Pulmonary artery endothelial cell (primary cell): ENCODE measurements around the gene CLCN7. TPM values are rescaled to one million over a fixed set of nuclear protein-coding genes. Genes with fewer than 3 reads are reported as not detected.

Experiments
- DNase-seq: peaks from one replicate; pipeline ENCODE4 v3.0.0-alpha.2; 2011; ENCODE audit warnings: low read depth, low spot score
- total RNA-seq: library from RNA; depleted of rRNA; stranded (reverse); fragments of >200 nt; gene quantifications from 2 replicates; pipeline ENCODE4 v1.2.3, GENCODE V29; 2014

The CLCN7 gene
- total RNA-seq, 1 donor from 2014 or later: 48.3 TPM

- DNase-seq: no peak
Measured at GRCh38 chr16:1503110-1503955, 28.5 kb upstream of the CLCN7 start.

DNA sequence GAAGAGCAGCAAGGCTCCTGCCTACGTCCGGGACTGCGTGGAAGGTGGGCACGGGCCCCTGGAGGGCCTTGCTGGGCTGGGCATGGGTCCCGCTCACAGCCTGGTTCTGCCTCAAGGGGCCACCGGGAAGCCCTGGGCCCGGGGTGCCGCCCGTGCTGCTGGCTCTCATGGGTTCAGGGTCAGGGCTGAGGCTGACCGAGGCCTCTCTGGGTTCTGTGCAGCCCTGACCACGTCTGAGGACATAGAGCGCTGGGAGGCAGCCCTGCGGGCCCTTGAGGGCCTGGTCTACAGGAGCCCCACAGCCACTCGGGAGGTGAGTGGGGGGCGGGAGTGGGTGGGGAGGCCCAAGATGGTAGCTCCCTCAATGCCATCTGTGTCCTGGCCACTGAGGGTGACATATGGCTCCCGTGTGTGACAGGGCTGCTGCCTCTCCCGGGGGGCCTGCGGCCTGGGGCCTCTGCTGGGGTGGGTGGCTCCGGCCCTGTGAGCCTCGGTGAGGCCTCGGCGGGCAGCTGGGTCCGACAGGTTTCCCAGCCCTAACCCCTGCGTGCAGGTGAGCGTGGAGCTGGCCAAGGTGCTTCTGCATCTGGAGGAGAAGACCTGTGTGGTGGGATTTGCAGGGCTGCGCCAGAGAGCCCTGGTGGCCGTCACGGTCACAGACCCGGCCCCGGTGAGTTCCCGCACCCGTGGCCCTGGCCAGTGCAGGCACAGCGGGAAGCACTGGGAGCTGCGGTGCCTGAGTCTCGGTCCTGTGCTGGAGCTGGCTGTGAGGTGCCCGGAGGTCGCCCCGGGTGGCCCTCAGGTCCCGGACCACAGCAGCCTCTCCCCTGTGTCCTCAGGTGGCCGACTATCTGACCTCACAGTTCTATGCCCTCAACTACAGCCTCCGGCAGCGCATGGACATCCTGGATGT is 27.5 kb upstream of the CLCN7 start:
- DNase-seq: no peak

DNA sequence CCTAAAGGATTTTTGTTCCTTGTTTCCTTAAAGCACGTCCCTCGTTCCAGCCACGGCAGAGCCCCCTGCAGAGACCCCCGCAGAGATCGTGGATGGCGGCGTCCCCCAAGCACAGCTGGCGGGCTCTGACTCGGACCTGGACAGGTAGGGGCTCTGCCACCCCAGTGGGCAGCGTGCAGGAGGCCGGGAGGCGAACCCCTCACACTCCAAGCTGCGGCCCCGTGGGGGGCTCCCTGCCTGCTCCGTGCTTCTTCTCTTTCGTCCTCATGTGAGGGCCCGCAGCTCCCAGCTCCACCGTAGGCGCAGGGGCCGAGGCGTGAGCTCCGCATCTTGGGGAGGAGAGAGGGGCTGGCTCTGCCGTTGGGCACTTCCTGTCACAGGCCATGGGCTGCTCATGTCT is 26.8 kb upstream of the CLCN7 start:
- no peak for DNase-seq

GRCh38 chr16:1500465-1501150 is 25.8 kb upstream of the CLCN7 start:
- DNase-seq: no peak

- DNase-seq: no peak
Measured at GRCh38 chr16:1499756-1500464, 25.1 kb upstream of the CLCN7 start.

DNA sequence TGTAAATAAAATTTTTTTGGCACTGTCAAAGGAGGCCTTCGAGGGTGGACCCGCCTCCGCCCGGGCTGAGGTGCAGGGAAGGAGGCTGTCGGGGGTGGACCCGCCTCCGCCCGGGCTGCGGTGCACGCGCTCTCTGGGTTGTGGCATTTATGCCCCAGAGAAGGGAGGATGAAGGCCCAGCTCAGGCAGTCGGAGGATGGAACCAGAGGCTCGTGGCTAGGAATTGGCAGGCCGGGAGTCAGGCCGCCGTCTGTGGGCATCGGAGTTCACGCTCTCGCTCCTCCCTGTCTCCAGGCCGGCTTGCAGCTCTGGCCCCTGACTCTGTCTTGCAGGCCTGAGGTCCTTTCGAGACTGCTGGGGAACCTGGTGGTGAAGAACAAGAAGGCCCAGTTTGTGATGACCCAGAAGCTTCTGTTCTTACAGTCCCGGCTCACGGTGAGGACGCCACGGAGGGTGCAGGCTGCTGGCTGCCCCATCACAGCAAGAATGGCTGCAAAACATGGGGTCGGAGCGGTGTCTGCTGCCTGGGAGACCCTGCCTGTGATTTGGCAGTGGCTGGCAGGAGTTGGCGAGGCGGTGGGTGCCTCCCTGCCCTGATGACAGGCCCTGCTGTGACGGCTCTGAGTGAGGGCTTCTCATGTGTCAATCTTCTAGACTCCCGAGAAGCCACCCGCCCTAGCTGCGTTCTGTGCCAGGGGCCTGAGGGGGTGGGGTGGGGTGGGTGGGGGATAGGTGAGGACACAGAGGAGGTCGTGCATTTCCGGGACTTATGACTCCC is 24.3 kb upstream of the CLCN7 start:
- no peak for DNase-seq

GRCh38 chr16:1497014-1497598 is 22.3 kb upstream of the CLCN7 start:
- DNase-seq: no peak

DNA sequence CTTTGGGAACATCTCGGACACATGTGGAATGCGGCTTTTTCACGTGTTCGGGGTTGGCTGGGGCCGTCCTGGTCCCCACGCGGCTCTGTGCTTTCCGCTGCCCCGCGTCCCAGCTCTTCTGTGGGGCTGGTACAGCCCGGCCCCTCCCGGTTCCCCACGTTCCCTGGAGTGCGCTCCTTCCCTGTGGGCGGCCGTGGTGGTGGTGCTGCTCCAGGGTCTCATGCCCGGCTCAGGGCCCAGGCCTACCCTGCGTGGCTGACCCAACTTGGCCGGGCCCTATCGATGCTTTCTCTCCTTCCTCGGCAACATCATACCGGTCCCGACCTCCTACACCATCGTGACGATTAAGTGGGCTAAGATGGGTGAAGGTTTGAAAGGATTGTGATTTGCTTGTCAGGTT is 21.6 kb upstream of the CLCN7 start:
- DNase-seq: no peak

- DNase-seq: no peak
Measured at GRCh38 chr16:1495889-1496262, 21.0 kb upstream of the CLCN7 start.

DNA sequence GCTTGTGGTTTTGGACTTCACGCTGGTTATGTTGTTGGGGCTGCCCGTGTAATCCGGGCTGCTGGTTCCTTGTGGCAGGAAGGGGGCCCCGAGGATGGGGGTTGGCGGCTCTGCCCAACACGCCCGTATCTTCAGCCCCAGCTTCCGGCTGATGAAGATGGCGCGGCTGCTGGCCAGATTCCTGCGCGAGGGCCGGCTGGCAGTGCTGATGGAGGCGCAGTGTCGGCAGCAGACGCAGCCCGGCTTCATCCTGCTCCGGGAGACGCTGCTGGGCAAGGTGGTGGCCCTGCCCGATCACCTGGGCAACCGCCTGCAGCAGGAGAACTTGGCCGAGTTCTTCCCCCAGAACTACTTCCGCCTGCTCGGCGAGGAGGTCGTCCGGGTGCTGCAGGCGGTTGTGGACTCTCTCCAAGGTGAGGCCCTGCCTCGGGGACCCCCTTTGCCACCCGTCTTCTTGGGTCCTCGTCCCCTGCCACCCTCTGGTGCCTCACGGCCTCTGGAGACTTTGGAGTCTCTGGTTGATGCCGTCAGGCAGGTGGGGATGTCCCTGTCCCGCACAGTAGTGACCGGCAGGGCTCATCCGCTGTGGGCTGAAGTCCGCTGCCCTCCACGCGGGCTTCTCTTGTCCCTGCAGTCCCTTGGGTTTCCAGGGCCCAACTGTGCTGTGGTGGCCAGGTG is 20.5 kb upstream of the CLCN7 start:
- no peak for DNase-seq

- no peak for DNase-seq
Measured at GRCh38 chr16:1494711-1495110, 19.9 kb upstream of the CLCN7 start.

DNA sequence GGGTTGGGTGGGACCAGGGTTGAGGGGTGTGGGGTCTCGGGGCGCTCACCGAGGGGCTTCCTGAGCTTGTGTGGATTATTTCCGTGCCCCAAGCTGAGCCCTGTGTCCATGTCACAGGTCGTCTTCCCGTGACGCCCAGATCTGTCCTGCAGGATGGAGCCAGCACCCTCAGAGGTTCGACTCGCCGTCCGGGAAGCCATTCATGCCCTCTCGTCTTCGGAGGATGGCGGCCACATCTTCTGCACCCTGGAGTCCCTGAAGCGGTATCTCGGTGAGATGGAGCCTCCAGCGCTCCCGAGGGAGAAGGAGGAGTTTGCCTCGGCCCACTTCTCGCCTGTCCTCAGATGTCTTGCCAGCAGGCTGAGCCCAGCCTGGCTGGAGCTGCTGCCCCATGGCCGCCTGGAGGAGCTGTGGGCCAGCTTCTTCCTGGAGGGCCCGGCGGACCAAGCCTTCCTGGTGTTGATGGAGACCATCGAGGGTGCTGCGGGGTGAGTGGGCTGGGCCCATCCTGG is 19.4 kb upstream of the CLCN7 start:
- DNase-seq: peak; percentile 53

DNA sequence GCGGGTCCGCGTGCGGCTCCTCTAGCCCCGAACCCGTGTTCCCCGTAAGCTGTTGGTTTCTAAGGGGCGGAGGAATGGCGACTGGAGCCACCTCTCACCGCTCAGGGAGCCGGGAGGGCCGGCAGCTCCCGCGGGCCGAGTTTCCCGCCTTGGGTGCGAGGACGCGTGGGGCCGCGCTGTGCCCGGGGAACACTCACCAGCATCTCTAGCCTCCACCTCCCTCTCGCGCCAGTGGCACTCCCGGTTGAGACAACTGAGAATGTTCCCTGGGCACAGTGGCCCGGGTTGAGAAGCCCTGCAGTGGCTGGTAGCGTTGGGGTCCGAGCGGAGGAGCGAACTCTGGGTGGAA is 18.9 kb upstream of the CLCN7 start:
- no peak for DNase-seq

DNA sequence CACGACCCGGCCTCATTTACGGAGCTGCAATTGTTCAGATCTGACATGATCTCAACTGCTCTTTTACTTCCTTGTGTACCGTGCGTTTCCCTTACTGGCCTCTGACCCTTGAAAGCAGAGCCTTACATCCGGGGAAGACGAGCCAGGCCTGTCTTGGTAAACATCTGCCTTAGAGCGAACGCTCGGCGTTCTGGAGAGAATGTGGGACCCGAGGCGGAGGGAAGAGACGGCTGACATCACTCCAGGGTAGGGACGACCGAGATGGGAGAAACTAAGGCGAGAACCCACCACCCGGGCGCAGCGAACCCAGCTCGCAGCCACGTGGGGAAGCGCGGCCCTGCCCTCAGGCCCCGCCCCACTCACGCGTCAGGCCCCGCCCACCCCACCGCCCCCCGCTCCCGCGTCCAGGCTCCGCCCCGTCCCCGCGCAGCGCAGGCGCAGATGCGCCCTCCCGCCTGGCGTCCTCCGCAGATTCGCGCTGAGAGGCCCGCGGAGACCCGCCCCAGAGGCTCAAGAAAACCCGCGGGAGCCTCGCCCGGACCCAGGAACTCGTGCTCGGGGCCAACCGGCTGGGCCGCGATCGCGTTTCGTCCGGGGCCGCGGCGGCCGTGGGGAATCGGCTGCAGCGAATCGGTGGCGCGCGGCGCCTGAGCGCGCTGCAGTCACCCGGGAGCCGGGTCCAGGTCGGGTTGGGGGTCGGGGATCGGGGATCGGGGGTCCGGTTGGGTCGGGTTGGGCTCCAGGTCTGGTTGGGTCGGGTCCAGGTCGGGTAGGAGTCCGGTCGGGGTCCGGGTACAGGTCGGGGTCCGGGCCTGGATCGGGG is 18.3 kb upstream of the CLCN7 start, which contains the start of gene TELO2:
TSS of gene TELO2 (plus strand) at position 438 of the 823 bp plus-strand sequence. CDS start 922 bp downstream, outside the sequence.
- no peak for DNase-seq

DNA sequence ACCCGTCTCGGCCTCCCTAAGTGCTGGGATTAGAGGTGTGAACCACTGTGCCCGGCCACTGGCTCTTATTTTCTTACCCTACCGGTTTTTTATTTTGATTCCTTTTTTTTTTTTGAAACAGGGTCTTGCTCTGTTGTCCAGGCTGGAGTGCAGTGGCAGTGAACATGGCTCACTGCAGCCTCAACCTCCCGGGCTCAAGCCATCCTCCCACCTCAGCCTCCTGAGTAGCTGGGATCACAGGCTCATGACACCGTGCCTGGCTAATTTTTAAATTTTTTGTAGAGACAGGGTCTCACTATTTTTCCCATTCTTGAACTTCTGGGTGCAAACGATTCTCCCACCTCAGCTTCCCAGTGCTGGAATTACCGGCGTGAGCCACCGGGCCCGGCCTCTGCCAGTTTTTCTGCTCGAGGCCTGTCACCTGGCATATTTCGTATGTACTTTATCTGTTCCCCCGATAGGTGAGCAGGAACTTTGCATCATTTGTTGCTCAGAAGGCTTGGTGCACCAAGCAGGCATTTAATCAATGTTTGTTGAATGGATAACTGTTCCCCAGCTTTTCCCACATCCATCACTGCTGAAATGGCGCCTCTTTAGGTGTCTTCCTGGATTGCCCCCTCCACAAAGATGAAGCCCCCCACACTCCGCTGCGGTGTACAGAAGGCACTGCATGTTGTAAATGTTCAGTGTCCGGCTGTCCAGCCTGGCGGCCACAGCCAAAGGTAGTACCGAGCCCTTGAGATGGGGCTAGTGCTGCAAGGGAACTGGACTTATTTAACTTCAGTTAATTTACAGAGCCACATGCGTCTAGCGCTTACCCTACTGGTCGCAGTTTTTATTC is 17.5 kb upstream of the CLCN7 start:
- DNase-seq: no peak

DNA sequence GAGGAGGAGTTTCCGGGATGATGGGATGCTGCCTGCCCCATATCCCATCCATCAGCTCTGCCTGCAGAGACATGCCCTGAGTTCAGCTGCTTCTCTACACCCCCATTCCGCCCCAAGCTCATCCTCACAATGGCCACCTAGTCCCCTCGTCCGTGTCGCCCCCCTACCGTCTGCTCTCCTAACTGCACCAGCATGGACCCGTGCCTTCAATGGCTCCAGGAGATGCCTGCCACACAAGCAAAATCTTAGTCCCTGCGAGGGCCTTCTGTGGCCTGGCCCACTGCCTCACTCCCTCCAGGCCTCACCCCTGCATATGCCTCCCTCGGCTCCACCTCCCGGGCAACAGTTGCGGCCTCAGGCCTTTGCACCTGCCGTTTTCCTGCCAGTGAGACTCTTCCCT is 16.5 kb upstream of the CLCN7 start:
- DNase-seq: no peak

DNA sequence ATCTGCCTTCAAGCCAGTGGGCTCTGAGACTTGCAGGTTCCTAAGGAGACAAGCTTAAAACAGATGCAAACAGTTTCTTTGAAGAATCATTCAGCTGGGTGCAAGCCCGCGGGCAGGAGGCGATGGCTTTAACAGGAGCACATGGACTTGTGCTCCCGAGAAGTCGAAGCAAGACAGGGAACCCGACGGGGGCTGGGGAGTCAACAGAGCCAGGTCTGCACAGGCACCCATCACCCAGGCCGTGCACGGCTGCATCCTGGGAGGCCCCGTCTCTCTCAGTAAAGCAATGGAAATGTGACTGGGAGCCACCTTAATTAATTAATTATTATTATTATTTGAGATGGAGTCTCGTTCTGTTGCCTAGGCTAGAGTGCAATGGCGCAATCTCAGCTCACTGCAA is 14.2 kb upstream of the CLCN7 start:
- no peak for DNase-seq

DNA sequence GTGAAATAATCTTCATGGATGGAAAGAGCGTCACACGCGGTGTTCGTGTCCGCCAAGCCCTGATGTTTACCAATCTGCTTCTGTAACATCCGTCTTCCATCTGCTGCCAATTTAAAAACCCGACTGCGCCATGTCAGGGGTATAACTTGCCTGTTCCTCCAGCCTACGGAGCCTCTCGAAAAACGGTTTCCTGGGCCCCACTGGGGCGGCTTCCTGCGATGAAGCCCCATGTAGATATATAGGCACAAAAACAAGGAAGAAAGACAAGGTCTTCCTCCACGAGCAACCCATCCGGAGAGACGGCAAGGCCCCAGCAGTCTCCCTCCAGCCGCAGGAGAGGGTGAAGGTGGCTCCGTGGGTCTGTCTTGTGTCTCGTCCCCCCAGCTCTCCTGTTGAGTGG is 13.8 kb upstream of the CLCN7 start, which contains the start of gene PTX4:
TSS of gene PTX4 (minus strand) at position 326 of the 400 bp plus-strand sequence. CDS start at position 291, 35 bp downstream.
- no peak for DNase-seq
